Effector CD8-positive, alpha-beta T cell (primary cell): ENCODE measurements around the gene NPAT.

Experiments used
- DNase-seq: peaks from one replicate; lab custom pipeline; 2025; lab: John Stamatoyannopoulos, UW
- total RNA-seq, 4 experiments: gene quantifications; one replicate each; lab custom pipeline; 2026; lab: John Stamatoyannopoulos, UW

The NPAT gene
- 149 to 263 (median 172) reads per million in 4 experiments for total RNA-seq

DNA sequence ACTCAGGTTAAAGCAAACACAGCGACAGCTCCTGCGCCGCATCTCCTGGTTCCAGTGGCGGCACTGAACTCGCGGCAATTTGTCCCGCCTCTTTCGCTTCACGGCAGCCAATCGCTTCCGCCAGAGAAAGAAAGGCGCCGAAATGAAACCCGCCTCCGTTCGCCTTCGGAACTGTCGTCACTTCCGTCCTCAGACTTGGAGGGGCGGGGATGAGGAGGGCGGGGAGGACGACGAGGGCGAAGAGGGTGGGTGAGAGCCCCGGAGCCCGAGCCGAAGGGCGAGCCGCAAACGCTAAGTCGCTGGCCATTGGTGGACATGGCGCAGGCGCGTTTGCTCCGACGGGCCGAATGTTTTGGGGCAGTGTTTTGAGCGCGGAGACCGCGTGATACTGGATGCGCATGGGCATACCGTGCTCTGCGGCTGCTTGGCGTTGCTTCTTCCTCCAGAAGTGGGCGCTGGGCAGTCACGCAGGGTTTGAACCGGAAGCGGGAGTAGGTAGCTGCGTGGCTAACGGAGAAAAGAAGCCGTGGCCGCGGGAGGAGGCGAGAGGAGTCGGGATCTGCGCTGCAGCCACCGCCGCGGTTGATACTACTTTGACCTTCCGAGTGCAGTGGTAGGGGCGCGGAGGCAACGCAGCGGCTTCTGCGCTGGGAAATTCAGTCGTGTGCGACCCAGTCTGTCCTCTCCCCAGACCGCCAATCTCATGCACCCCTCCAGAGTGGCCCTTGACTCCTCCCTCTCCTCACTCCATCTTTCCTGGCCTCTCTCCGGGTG is at the start of gene NPAT, which contains the start of gene ATM:
TSS of gene NPAT (minus strand) at position 65 of the 774 bp plus-strand sequence. CDS start 102 bp downstream, outside the sequence.
TSS of gene ATM (plus strand) at position 494 of the 774 bp plus-strand sequence. CDS start 4,558 bp downstream, outside the sequence.
- DNase-seq, result peak; percentile 98

DNA sequence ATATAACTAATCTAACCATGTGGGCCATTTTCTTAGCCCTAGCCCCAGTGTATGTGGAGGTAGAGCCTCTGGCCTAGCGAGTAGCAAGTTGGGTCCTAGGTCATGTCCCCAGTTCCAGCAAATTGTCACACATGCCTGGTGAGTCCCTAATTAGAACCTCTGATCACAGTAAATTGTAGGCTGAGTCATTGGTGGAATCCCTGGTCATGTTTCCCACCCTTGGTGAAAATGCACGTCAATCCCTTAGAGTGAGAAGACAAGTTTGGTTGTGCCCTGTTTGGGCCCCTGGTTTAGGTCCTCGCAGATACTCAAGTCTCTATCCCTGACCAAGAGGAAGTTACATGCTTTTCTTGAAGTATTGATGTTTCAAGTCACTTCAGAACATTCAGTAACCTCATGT is 47.1 kb upstream of the NPAT start:
- no peak for DNase-seq

DNA sequence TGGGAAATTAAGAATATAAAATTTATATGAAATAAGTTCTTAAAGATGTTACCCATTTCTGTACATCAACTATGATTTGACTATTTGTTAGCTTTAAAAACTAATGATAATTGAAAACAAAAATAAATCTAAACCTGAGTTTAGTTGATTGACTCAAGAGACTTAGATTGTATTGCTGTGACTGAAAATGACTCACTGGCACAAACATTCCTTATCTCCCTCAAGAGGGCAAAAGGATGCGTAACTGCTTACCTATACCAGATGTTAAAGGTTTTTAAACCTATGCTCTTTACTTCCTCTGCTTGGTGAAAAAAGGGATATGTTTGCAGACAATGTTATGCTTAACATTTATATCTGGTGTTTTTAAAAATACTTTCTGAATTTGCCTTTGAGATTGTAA is 30.7 kb upstream of the NPAT start:
- DNase-seq, result no peak

DNA sequence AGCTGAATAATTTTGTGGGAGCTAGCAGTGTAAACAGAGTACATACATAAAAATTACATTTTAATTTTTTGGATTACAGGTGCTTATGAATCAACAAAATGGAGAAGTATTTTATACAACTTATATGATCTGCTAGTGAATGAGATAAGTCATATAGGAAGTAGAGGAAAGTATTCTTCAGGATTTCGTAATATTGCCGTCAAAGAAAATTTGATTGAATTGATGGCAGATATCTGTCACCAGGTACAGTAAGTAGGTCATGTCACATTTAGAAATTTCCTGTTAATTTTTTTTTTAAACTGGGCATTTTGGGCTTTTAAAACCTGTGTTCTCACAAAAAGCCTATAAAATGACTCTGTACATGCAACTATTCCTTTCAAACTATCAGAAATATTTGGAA is 24.4 kb upstream of the NPAT start:
- no peak for DNase-seq

DNA sequence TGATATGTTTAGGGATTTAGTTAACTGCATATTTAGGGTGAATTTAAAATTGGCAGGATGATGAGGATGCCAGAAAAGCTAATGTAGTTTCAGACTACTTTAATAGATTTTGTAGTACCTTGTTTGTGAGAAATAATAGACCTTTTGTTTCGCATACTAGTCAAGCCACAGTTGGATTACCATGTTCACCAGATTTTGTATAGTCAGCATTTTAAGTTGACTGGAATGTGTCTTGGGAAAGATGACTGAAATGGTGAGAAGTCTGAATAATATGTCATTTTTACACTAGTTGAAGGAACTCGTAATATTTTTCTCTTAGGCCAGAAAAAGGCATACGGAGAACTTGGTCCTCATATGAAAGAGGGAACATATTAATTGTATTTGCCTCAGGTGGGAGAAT is 23.9 kb upstream of the NPAT start:
- no peak for DNase-seq

DNA sequence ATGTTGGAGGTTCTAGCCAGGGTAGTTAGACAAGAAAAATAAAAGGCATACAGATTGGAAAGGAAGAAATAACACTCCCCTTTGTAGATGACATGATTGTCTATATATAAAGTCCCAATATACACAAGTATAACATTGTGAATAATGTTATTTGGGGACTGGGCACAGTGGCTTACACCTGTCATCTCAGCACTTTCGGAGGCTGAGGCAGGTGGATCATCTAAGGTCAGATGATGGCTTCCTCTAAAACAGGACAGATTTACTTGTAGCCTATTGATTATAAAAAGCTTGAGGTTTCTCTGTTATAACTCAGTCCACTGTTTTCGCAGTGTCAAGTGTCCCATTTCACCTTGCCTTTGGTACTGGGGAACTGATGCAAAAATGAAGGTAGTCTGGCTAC is 20.0 kb upstream of the NPAT start:
- DNase-seq, result no peak

DNA sequence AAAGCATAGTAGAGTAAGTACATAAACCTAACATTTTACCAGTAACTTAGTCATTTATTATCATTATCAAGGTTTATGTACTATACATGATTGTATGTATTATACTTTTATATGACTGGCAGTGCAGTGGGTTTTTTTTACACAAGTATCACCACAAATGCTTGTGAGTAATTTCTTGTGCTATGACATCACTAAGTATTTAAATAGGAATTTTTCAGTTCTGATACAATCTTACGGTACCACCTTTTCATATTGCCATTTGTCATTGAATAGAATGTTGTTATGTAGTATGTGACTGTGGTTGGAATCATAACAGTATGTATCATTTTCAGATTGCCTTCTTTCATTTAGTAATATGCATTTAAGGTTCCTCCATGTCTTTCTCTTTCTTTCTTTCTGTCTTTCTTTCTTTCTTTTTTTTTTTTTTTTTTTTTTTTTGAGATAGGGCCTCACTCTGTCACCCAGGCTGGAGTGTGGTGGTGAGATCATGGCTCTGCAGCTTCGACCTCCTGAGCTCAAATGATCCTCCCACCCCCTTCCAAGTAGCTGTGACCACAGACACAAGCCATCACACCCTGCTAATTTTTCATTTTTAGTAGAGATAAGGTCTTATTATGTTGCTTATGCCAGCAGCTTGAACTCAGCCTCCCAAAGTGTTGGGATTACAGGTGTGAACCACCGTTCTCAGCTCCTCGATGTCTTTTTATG is 19.0 kb upstream of the NPAT start:
- no peak for DNase-seq

DNA sequence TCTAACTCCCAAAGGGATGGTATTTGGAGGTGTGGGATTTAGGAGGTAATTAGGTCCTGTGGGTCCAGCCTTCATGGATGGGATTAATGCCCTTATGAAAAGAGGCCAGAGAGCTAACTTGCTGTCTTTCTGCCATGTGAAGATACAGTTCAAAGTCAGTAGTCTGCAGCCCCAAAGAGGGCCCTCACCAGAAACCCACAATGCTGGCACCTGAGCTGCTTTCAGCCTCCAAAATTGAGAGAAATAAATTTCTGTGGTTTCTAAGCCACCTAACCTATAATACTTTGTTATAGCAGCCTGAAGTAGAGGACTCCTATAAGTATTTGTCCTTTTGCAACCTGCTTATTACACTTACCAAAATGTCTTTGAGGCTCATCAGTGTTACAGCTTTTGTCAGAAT is 16.6 kb upstream of the NPAT start:
- no peak for DNase-seq

DNA sequence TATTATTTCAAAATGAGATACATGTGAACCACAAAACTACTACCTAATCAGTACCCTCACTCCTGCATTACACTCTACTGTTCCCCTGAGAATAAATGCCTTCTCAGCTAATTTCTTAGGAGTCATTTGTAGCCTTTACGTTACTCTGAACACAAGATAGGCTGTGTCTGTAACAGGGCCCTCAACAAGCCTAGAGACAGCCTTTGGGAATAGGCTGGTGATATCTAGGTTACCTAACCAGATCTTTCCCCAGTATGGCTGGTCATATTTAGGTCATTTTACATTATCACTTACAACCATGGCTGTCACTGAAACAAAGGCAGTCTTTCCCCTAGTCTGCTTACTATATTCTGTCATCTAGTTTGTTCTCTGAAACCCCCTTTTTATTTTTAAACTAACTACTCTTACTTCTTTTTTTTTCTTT is 14.6 kb upstream of the NPAT start:
- DNase-seq, result no peak

DNA sequence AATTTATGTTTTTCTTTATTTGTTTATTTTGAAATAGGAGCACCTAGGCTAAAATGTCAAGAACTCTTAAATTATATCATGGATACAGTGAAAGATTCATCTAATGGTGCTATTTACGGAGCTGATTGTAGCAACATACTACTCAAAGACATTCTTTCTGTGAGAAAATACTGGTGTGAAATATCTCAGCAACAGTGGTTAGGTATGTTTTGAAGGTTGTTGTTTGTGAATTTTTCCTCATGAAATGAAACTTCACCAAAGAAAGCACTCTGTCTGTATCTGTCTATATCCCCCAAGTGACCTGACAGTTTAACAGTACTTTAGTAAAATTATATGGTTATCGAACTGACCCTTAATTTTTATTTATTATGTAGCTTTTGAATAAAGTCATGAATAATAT is 13.2 kb upstream of the NPAT start:
- no peak for DNase-seq

DNA sequence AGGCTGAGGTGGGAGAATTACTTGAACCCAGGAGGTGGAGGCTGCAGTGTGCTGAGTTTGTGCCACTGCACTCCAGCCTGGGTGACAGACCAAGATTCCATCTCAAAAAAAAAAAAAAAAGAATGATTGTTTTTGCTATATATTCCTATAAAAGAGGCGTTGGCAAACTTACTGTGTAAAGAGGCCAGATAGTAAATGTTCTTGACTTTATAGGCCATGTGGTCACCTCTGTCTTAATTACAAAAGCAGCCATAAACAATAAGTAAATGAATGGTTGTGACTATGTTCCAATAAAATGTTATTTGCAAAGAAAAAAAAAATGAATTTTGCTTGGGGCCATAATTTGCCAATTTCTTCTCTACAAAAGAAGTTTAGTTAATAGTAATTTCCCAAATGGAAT is 12.8 kb upstream of the NPAT start:
- no peak for DNase-seq

DNA sequence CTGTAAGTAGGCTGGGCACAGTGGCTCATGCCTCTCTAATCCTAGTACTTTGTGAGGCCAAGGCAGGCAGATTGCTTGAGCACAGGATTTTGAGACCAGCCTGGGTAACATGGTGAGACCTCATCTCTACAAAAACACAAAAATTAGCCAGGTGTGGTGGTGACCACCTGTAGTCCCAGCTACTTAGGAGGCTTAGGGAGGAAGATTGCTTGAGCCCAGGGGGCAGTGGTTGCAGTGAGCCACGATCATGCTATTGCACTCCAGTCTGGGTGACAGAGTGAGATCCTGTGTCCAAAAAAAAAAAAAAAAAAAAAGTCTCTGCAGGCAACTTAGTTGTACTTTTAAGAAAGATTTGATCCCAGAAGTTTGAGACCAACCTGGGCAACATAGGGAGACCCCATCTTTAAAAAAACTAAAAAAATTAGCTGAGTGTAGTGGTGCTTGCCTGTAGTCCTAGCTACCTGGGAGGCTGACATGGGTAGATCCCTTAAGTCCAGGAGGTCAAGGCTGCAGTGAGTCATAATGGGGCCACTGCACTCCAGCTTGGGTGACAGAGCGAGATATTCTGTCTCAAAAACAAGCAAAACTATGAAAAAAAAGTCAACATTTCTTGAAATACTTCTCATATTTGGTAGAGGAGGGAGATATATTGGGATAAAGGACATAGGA is 11.0 kb upstream of the NPAT start:
- no peak for DNase-seq

DNA sequence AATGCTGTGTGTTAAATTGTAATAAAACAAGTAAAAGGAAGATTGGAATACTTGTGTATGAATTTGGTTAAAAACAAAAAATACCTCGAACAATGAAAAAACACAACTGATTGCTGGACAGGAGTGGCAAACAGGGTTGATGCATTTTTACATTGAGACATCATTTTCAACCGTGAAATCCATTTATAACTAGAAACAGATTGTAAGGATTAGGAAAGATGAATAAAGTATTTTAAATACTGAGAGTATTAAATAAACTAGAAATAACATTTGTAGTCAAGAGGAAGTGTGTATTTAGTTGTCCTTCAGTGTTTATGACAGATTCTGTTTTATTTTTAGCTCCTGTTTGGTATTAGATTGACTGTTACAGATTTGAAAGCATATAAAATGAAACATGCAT is 5.8 kb upstream of the NPAT start:
- no peak for DNase-seq

DNA sequence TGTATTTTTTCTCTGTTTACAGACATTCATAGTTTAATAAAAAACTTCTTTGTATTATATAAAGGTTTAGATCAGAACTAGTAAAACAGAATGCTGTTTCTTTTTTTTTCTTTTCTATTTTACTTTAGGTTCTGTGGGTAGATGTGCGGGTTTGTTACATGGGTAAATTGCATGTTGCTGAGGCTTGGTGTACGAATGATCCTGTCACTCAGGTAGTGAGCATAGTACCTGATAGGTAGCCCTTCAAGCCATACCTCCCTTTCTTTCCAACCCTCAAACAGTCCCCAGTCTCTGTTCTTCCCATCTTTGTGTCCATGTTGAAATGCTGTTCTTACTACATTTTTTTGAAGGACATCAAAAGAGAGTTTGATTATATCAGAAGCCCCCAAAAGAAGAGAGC is 3.6 kb upstream of the NPAT start:
- no peak for DNase-seq

DNA sequence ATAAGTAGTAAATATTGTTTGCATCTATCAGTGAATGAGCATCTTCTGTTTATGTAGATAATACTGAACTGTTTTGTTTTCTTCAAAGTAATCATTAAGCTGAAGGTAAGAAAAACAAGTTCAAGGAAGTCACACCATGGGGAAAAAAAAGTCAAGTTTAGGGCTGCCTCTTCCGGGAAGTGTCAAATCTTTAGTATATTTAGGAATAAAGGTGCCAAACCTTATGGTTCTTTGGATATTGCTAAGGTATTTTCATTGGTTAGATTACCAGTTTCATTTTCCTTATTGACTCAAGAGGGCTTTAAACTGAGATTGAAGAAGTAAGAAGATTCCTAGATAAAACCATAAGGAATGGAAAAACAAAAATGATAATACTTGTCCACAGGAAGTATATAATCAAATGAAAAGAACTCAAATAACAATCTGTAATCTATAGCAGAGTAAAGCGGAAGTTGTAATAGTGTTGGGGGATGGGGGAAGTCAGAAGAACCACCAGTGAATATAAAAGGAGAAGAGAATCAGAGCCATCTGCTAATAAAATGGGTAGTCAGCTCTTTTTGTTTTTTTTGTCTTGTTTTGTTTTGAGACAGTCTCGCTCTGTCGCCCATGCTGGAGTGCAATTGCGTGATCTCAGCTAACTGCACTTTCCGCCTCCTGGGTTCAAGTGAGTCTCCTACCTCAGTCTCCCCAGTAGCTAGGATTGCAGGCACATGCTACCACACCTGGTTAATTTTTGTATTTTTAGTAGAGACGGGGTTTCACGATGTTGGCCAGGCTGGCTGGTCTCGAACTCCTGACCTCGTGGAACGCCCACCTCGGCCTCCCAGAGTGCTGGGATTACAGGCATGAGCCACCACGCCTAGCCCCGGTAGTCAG is 2.7 kb upstream of the NPAT start:
- DNase-seq, result no peak

DNA sequence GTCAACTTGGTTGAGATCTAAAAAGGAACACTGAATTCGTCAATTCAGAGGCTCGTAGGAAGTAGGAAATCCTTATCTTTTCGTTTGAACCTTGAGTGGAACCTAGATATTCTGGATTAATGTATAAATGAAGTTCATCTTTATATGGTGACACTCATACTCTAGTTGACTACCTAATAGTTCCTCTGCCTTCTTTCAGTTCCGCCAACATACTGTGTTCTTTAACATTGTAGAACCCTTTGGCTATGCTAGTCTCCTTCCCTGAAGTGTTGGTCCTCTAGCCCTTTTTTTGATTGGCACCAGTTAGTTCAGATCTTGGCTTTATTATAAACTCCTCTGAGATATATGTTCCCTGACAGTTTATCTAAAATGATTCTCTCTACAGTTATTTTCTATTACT is 1.9 kb upstream of the NPAT start:
- DNase-seq, result no peak

DNA sequence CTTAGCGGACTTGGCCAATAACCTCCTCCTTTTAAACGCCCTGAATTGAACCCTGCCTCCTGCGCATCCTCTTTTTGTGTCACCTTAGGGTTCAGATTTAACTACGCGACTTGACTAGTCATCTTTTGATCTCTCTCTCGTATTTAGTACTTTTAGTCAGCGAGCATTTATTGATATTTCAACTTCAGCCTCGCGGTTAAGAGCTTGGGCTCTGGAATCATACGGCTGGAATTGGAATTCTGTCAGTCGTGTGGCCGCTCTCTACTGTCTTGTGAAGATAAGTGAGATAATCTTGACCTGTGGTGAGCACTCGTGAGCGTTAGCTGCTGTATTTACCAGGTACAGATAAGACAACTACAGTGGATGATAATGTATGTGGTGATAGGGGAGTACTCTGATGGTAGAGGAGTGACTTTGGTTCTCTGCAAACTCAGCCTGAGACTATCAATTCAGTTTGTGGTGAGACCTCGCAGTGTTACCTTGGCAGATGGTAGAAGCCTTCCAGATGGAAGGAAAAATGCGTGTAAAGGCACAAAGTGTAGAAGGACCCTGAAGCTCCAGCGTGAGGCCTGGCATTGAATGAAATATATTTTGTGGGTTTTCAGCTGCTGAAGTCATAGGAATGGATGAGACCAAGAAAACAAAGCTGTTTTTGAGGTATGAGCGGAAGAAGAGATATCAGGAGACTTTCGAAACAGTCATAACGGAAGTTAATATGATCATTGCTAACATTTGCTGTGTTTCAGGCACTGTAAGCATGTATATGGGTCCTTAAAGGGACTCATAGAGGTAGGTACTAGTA is 1.1 kb upstream of the NPAT start:
- no peak for DNase-seq

DNA sequence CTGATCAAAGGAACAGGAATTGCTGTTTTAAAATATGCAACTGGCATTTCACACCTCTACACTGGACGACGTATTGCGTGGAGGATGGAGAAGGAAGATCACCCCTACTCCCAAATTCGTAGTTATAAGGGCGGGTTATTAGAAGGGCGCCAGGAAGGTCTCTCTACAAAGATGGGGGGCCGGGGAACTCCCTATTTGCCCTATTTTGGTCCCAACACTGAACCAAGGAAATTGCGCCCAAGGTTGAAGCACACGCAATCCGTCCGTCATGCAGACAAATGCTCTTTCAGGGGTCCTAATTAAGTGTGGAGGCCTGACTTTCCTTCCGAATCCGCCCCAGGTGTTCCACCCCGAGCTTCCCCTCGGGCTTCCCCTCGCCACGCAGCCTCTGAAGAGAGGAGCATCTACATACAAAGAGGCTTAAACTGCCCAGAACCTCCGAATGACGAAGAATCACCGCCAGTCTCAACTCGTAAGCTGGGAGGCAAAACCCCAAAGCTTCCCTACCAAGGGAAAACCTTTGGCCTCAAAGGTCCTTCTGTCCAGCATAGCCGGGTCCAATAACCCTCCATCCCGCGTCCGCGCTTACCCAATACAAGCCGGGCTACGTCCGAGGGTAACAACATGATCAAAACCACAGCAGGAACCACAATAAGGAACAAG is 396 bp downstream of the NPAT start:
- DNase-seq, result peak; percentile 50

DNA sequence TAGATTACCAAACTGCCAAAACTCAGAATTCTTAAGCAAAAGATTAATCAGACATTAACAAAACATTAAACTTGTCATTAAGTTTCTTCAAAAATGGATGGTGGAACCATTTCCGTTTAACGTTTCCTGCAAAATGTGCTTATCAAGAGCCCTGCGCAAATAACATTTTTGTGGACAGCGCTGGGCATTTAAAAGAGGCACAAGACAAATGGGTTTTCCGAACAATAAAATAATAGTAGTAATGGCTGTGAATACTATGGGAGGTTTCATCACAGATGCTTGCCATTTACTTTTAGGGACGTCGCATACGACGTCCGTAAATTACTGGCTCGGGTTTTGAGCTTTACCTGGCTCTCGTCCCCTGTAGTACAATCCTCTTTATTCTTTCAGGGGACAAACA is 1.1 kb downstream of the NPAT start:
- DNase-seq, result no peak

DNA sequence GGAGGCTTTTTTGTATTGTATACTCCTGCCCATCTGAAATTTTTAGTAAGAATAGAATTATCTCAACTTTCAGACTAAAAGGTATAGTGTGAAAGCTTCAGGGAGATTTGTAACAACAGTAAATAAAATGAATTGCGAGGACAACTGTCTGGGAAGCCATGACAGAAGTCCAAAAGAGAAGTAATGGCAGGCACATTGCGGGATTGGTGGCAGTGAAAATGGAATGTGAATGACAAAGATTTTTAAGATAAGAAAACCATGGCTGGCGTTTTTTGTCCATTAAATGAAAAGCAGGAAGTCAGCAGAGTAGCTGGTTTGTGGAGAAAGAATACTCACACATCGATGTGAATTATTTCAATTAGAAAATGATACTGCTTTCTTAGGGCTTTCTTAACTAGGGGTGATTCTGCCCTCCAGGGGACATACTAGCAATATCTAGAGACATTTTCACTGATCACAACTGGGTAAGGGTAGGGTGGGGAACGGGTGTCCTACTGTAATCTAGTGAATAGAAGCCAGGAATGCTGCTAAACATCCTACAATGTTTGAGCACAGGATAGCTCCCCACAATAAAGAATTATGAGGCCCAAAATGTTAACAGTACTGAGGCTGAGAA is 1.6 kb downstream of the NPAT start:
- DNase-seq, result no peak
